ENCODE results near the gene MORN1. TPM values are rescaled to one million over a fixed set of nuclear protein-coding genes. Genes with fewer than 3 reads are reported as not detected.
A peak's percentile ranks its signal among the peaks of the same experiment; 100 is the strongest.

Gene MORN1
- total and polyA plus RNA-seq, 10 of the 15 experiments (the other 5 are each of a cell fraction or from before 2014, with no cell fraction given): 0.76 to 7.9 (median 5.5) TPM

DNA sequence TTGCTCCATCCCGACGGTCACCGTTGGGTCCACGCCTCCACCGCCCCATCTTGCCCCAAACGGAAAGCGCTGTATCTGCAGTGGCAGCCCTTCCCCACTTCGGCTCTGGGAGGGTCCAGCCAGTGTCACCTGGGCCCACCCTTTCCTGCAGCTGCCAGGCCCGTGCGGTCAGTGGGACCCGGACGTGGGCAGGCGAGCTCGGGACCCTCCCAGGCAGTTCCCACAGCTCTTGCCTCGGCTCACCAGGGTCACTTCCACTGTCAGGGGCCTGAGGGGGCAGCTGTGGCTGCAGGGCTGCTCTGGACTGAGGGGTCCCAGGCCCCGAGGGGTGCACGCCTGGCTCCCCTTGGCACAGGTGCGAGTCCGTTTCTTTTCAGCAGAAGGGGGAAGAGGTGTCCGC lies 82.5 kb downstream of the MORN1 start (continued):
- TF ChIP-seq, protein P1, sequence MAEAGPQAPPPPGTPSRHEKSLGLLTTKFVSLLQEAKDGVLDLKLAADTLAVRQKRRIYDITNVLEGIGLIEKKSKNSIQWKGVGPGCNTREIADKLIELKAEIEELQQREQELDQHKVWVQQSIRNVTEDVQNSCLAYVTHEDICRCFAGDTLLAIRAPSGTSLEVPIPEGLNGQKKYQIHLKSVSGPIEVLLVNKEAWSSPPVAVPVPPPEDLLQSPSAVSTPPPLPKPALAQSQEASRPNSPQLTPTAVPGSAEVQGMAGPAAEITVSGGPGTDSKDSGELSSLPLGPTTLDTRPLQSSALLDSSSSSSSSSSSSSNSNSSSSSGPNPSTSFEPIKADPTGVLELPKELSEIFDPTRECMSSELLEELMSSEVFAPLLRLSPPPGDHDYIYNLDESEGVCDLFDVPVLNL (IDR thresholded peaks at IDR 0.05; ENCODE audit: low read depth, low read length): no peak

DNA sequence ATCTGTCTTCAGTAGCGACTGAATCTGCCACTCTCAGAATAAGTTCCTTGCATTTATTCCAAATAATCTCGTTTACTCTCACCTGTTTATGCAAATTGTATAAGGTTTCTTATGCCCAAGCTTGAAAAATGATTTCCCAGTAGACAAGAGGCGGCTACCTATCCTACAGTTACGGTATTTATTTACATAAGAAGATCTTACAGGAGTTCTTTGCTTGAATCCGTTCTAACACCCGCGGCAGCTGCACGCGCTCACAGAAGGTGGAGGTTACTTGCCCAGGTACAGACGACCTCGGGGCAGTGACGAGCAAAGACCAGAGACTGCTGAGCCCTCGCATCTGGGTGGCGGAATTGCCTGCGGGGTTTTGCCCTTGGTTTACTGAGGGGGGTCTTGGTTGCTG lies 83.4 kb downstream of the MORN1 start:
- TSS peak; percentile 81 for BruUV-seq (replicated peaks)
- POLR2A ChIA-PET: no interaction called here
- CTCF ChIA-PET: interaction anchor here (1.4 kb wide), 1 partner anchor 73 kb away, joined by 3 read pairs; no protein-coding TSS in a partner anchor
- Histone ChIP-seq H3K79me2 (ENCODE audit: control insufficient read depth, insufficient read depth, low read length) (no peaks in the 10 kb centered on the region), H2AFZ (ENCODE audit: control insufficient read depth, low read depth, low read length) (no peak overlapping the region), H3K4me1 (ENCODE audit: control insufficient read depth, insufficient read depth, low read length) (peaks cover 10% of the 10 kb centered on the region; the same call in 1 of the 2 replicates), H3K27me3 (replicated peaks in 1 of 2; ENCODE audit: control insufficient read depth in 2 of 2, insufficient read depth in 2 of 2, low read length in 1 of 2) (no peaks in the 10 kb centered on the region), H3K4me2 (ENCODE audit: control insufficient read depth, insufficient read depth) (no peak overlapping the region), H3K27ac (ENCODE audit: control insufficient read depth, insufficient read depth) (no peak overlapping the region), H3K4me3 (no peak overlapping the region), H3K9me3 (replicated peaks; ENCODE audit: control insufficient read depth, insufficient read depth, low read length) (no peaks in the 10 kb centered on the region), H3K9ac (ENCODE audit: control insufficient read depth, insufficient read depth, low read length) (no peak overlapping the region), H3K36me3 (ENCODE audit: control insufficient read depth in 2 of 2, insufficient read depth in 2 of 2, low read length in 1 of 2) (peaks cover 2 to 17% of the 10 kb centered on the region in 2 experiments; a peak in 3 of 4 replicates), H4K20me1 (ENCODE audit: control insufficient read depth, insufficient read depth) (no peaks in the 10 kb centered on the region)
- no peak for ATAC-seq
- no peak for FAIRE-seq
- SMC1A ChIA-PET (ENCODE audit: uncharacterized antibody, unreplicated experiment): interaction anchor here (1.0 kb wide), 1 partner anchor 112 kb away, joined by 3 read pairs; no protein-coding TSS in a partner anchor
- in situ Hi-C loops (cut with MboI): no loop called here
- 83% methylated on average over 15 of the region's 15 CpGs for WGBS (ENCODE audit: insufficient coverage, insufficient replicate concordance, low lambda C conversion rate, missing lambda C conversion rate)
- RAD21 ChIA-PET (ENCODE audit: unreplicated experiment): no interaction called here
- DNase-seq (ENCODE audit: low read depth, low spot score): no peak
- intact Hi-C loops (cut with micrococcal nuclease; ENCODE audit: unreplicated experiment): loop anchor here (10.0 kb wide), 1 partner anchor 237 kb away; no protein-coding TSS in a partner anchor
- TF ChIP-seq, protein P2, sequence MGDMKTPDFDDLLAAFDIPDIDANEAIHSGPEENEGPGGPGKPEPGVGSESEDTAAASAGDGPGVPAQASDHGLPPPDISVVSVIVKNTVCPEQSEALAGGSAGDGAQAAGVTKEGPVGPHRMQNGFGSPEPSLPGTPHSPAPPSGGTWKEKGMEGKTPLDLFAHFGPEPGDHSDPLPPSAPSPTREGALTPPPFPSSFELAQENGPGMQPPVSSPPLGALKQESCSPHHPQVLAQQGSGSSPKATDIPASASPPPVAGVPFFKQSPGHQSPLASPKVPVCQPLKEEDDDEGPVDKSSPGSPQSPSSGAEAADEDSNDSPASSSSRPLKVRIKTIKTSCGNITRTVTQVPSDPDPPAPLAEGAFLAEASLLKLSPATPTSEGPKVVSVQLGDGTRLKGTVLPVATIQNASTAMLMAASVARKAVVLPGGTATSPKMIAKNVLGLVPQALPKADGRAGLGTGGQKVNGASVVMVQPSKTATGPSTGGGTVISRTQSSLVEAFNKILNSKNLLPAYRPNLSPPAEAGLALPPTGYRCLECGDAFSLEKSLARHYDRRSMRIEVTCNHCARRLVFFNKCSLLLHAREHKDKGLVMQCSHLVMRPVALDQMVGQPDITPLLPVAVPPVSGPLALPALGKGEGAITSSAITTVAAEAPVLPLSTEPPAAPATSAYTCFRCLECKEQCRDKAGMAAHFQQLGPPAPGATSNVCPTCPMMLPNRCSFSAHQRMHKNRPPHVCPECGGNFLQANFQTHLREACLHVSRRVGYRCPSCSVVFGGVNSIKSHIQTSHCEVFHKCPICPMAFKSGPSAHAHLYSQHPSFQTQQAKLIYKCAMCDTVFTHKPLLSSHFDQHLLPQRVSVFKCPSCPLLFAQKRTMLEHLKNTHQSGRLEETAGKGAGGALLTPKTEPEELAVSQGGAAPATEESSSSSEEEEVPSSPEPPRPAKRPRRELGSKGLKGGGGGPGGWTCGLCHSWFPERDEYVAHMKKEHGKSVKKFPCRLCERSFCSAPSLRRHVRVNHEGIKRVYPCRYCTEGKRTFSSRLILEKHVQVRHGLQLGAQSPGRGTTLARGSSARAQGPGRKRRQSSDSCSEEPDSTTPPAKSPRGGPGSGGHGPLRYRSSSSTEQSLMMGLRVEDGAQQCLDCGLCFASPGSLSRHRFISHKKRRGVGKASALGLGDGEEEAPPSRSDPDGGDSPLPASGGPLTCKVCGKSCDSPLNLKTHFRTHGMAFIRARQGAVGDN (IDR thresholded peaks at IDR 0.05): no peak
- TF ChIP-seq, protein P3, sequence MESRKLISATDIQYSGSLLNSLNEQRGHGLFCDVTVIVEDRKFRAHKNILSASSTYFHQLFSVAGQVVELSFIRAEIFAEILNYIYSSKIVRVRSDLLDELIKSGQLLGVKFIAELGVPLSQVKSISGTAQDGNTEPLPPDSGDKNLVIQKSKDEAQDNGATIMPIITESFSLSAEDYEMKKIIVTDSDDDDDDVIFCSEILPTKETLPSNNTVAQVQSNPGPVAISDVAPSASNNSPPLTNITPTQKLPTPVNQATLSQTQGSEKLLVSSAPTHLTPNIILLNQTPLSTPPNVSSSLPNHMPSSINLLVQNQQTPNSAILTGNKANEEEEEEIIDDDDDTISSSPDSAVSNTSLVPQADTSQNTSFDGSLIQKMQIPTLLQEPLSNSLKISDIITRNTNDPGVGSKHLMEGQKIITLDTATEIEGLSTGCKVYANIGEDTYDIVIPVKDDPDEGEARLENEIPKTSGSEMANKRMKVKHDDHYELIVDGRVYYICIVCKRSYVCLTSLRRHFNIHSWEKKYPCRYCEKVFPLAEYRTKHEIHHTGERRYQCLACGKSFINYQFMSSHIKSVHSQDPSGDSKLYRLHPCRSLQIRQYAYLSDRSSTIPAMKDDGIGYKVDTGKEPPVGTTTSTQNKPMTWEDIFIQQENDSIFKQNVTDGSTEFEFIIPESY (IDR thresholded peaks at IDR 0.05): no peak
- TF ChIP-seq, protein P4, sequence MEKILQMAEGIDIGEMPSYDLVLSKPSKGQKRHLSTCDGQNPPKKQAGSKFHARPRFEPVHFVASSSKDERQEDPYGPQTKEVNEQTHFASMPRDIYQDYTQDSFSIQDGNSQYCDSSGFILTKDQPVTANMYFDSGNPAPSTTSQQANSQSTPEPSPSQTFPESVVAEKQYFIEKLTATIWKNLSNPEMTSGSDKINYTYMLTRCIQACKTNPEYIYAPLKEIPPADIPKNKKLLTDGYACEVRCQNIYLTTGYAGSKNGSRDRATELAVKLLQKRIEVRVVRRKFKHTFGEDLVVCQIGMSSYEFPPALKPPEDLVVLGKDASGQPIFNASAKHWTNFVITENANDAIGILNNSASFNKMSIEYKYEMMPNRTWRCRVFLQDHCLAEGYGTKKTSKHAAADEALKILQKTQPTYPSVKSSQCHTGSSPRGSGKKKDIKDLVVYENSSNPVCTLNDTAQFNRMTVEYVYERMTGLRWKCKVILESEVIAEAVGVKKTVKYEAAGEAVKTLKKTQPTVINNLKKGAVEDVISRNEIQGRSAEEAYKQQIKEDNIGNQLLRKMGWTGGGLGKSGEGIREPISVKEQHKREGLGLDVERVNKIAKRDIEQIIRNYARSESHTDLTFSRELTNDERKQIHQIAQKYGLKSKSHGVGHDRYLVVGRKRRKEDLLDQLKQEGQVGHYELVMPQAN (conservative IDR thresholded peaks at IDR 0.05): no peak
- TF ChIP-seq CEBPB (IDR thresholded peaks at IDR 0.05; ENCODE audit: borderline replicate concordance in 1 of 2, low read depth in 2 of 2, low read length in 2 of 2) (no peak), MYB (IDR thresholded peaks at IDR 0.05; ENCODE audit: borderline replicate concordance, low read depth, low read length) (no peak), POLR2A (IDR thresholded peaks at IDR 0.05; ENCODE audit: low read depth, low read length) (no peak)
- TF ChIP-seq, protein P5, sequence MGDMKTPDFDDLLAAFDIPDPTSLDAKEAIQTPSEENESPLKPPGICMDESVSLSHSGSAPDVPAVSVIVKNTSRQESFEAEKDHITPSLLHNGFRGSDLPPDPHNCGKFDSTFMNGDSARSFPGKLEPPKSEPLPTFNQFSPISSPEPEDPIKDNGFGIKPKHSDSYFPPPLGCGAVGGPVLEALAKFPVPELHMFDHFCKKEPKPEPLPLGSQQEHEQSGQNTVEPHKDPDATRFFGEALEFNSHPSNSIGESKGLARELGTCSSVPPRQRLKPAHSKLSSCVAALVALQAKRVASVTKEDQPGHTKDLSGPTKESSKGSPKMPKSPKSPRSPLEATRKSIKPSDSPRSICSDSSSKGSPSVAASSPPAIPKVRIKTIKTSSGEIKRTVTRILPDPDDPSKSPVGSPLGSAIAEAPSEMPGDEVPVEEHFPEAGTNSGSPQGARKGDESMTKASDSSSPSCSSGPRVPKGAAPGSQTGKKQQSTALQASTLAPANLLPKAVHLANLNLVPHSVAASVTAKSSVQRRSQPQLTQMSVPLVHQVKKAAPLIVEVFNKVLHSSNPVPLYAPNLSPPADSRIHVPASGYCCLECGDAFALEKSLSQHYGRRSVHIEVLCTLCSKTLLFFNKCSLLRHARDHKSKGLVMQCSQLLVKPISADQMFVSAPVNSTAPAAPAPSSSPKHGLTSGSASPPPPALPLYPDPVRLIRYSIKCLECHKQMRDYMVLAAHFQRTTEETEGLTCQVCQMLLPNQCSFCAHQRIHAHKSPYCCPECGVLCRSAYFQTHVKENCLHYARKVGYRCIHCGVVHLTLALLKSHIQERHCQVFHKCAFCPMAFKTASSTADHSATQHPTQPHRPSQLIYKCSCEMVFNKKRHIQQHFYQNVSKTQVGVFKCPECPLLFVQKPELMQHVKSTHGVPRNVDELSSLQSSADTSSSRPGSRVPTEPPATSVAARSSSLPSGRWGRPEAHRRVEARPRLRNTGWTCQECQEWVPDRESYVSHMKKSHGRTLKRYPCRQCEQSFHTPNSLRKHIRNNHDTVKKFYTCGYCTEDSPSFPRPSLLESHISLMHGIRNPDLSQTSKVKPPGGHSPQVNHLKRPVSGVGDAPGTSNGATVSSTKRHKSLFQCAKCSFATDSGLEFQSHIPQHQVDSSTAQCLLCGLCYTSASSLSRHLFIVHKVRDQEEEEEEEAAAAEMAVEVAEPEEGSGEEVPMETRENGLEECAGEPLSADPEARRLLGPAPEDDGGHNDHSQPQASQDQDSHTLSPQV (IDR thresholded peaks at IDR 0.05): no peak

All from GM12878 (cell line).